GM21367 (cell line): ENCODE results near the gene CENATAC.
A peak's percentile ranks its signal among the peaks of the same experiment; 100 is the strongest.
"Not testable (repeated sequence)": the region's sequence is repeated elsewhere in the genome, so short reads cannot be mapped to it uniquely, and the experiment has no call there.

ENCODE experiments used
- ATAC-seq: cut with Tn5 transposase; IDR thresholded peaks from one replicate; pipeline ENCODE4 v1.9.1; 2021; ENCODE audit not compliant: unreplicated experiment

The CENATAC gene

DNA sequence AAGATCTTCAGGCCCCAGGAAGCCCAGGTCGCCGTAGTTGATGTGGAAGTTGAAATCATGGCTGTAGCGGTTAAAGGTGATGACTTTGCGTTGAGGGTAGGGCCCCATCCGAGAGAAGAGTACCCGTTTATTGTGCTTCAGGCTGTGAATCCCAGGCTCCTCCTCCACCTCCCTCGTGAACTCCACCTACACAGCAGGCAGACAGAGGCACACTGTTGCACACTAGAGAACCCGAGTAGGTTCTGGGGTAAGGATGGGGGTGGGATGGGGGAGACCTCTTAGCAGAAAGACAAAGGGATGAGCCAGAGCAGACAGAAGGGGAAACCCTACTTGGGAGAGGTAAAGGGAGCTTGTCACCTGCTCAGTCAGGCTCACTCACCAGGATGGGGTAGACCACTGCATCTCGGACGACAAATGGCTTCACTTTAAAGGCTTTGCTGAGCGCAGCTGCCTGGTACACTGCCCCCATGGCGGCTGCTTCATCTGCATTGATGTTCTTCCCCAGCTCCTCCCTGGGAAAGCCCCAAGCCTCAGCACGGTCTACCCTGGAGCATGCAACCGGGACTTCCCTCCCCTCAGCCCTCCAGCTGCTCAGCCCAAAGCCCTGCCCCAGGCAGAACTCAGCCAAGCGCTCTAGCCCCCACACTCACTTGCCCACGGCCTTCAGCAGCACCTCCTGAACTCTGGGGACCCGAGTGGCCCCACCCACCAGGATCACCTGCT is 53.7 kb downstream of the CENATAC start:
- no peak for ATAC-seq

DNA sequence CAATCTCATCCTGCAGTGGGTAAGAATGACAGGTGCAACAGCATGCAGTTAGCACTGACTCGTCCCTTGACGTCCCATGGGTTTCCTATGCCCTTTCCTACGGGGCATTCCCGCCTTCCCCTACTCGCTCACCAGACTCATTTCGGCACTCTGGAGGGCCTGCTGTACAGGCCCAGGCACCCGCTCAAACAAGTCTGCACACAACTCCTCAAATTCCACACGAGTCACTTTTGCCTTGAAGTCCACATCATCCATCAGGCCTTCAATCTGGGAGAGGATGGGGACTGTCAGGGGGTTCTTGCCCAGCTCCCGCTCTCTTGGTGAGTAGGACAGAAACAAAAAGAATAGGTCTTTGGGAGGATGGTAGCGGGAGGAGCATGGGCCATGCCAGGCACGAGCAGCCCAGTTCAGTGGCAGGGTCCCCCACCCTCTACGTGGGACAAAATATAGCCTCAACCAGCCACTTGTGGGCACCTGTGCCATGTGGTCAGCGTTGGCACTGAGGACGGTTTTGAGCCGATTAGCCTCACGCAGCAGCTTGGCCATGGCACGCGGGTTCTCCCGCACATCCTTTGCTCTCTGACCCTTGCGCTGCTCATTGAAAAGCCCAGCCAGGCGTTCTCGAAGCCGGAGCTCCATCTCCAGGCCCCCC is 54.4 kb downstream of the CENATAC start:
- no peak for ATAC-seq

DNA sequence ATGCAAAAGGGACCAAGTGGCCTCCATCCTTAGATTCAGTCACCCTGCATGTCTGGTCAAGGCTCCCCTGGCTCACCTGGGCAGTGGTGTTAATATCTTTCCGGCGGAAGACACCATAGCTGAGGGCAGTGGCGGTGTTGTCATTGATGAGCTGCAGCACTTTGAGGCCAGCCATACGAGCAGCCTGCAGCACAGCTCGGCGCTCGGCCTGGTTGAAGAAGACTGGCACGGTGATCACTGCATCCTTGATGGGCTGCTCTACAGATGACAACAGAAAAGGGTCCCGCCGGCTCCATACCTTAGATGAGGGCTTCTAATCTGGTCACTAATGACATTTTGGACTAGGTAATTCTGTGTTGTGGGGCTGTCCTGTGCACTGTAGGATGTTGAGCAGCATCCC is 56.5 kb downstream of the CENATAC start:
- ATAC-seq, result no peak

DNA sequence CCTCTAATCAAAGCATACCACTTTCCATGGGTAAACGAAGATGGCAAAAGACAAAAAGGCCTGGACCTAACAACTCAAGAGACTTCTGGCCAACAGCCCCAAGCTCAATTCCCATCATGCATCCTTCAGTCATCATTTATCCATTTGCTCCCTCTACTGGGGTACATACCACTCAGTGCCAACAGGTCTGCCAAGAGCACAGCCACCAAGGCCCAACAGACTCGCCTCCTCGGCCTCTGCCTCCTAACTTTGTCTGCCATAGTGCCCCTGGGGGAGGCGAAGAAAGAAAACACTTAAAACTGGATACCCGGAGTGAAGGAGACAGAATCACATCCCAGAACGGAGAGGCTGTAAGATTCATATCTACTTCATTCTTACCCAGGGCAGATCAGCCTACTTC is 58.0 kb downstream of the CENATAC start:
- no peak for ATAC-seq

DNA sequence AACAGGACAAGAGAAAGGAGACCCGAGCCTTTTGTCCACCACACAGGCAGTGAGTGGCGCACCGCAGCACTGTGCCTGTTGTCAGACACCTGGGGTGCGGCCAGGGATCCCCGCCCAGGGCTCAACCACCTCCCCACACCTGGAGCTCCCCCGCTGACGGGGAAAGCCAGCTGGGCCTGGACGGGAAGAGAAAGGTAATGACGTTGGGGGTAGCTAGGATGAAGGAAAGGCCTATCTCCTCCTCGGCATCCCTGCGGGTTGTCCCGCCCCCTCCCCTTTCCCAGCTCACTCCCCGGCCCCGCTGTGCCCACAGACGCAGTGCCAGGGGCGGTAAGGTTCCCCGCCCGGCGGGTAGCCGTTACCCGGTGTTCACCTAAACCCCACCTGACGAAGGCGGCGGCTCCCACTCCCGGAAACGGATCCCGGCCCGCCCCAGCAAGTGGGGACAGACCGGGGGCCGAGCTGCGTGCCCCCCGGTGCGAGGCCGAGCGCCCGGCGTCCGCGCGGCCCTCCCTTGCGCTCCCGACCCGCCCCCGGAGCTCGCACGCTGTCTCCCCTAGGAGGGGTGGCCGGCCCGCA is 58.6 kb downstream of the CENATAC start:
- ATAC-seq, result no peak

DNA sequence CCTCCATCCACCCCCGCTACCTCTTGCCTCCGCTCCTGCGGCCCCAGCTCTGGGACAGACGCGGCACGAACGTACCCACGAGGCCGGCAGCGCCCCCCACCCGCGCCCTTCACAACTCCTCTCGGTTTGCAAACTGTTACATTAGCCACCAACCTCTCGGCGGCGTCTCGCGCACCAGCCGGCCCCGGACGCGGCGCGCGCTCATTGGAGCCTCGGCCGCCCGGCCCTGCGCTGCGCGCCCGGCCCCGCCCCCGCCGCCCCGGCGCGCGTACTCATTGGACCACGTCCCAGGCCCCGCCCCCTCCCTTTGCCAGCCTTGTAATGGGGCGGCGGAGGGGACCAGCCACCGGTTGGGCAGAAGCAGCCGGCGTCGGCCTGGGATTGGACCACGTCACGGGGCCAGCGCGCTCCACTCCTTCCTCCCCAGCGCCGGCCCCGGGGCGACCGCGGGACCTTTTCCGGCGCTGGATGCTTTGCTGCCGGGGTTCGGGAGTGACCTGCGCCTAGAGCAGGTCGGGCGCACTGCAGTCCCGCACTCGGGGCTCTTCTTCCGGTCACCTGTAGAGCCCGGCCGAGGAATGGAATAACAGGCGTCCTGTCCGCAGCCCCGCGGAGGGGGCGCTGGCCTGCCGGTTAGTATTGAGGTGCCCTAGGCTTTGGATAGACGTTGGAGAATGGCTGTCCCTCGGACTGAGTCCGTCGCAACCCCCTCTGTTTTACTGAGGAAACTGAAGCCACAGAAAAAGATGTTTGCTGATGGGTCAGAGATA is 59.2 kb downstream of the CENATAC start, which contains the start of gene HYOU1:
Gene HYOU1, minus strand, starts transcription at position 206 of the 770 bp plus-strand sequence. CDS start 1,045 bp downstream, outside the sequence.
- peak; percentile 94 for ATAC-seq

DNA sequence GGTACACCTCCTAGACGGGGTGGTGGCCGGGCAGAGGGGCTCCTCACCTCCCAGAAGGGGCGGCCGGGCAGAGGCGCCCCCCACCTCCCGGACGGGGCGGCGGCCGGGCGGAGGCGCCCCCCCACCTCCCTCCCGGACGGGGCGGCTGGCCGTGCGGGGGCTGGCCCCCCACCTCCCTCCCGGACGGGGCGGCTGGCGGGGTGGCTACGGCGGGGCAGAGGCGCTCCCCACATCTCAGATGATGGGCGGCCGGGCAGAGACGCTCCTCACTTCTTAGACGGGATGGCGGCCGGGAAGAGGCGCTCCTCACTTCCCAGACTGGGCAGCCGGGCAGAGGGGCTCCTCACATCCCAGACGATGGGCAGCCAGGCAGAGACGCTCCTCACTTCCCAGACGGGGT is 61.2 kb downstream of the CENATAC start:
- ATAC-seq, result not testable (repeated sequence)

DNA sequence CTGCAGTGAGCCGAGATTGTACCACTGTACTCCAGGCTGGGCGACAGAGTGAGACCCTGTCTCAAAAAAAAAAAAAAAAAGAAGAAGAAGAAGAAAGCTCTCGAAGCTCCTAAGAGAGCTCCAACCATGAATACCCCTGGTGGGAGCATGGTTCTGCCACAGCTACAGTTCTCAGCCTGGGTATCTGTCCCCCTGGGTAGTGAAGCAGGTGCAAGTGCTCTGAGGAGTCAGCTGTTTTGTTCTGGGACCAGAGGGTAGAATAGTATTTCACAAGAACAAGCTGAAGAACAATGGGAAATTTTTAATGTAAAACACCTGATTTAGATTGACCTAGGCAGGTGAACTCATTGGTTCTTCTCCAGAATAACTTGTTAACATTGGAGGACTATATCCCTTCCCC is 63.3 kb downstream of the CENATAC start:
- no peak for ATAC-seq

DNA sequence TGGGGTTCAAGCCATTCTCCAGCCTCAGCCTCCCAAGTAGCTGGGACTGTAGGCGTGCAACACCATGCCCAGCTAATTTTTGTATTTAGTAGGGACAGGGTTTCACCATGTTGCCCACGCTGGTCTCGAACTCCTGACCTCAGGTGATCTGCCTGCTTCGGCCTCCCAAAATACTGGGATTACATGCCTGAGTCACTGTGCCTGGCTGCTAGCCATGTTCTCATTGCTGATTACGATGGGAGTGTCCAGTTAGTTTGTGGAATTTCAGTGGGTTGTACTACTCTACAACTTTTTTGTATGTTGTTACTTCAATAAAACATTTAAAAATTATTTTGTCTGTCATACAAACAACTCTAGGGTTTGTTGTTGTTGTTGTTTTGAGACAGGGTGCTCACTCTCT is 64.8 kb downstream of the CENATAC start:
- no peak for ATAC-seq

DNA sequence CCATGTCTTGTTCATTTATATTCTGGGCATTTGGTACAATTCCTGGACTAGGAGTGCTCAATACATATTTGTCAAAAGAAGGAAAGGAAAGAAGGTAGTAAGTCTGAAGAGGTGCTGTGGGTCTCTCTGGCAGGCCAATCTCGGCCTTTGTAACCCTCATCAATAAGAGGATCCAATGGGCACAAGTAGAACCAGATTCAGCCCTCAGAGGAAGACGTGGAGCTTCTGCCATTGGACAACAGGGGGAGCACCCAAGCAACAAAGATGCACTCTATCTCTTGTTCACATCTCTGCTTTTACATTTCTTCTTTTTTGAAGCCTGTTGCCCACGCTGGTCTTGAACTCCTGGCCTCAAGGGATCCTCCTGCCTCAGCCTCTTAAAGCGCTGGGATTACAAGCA is 67.4 kb downstream of the CENATAC start:
- no peak for ATAC-seq
